IMR-90 (cell line): ENCODE results near the gene CD6. TPM values are rescaled to one million over a fixed set of nuclear protein-coding genes. Genes with fewer than 3 reads are reported as not detected.

ENCODE experiments used
- ATAC-seq: fragments of 200-7000 bp; cut with Tn5 transposase; 2 replicates; pipeline ENCODE4 v1.9.1; 2020; ENCODE audit warnings: low read depth, mild to moderate bottlenecking, moderate library complexity
- BruUV-seq: library from RNA; stranded (reverse); fragments of 400-500 nt; replicated peaks from 2 replicates; lab custom pipeline; 2021; lab: Mats Ljungman, UMichigan
- CTCF ChIA-PET: fragments of 300-600 bp; formaldehyde crosslinking; extraction: SDS; loops from one replicate; lab custom pipeline; 2021; ENCODE audit warnings: antibody characterized with exemption; lab: Yijun Ruan, JAX
- POLR2A ChIA-PET: fragments of 300-600 bp; sonication (Branson Sonifier 250); formaldehyde crosslinking; loops from one replicate; lab custom pipeline; 2022; ENCODE audit warnings: antibody characterized with exemption; ENCODE audit not compliant: unreplicated experiment; lab: Charles Lee
- DNase-seq: peaks from one replicate; pipeline ENCODE4 v3.0.0; 2013
- H2AFZ ChIP-seq: replicated peaks from 2 replicates; pipeline ENCODE3; 2013; ENCODE audit warnings: low read length, mild to moderate bottlenecking; ENCODE audit not compliant: poor library complexity
- H2AK5ac ChIP-seq: 2 replicates; pipeline ENCODE4 v1.6.1; 2013; ENCODE audit warnings: low read depth, low read length, inconsistent platforms
- H2AK9ac ChIP-seq: replicated peaks from 2 replicates; pipeline ENCODE3; 2013; ENCODE audit warnings: mild to moderate bottlenecking, low read depth, low read length, moderate library complexity; ENCODE audit not compliant: poor library complexity
- H2BK120ac ChIP-seq: 2 replicates; pipeline ENCODE4 v1.6.1; 2013; ENCODE audit warnings: low read depth, low read length, inconsistent platforms
- H2BK15ac ChIP-seq: 3 replicates; pipeline ENCODE4 v1.6.1; 2013; ENCODE audit warnings: low read depth, low read length, inconsistent platforms
- H2BK20ac ChIP-seq: 2 replicates; pipeline ENCODE4 v1.6.1; 2013; ENCODE audit warnings: low read depth, mild to moderate bottlenecking, inconsistent platforms, low read length, moderate library complexity
- H2BK5ac ChIP-seq: 2 replicates; pipeline ENCODE4 v1.6.1; 2013; ENCODE audit warnings: mild to moderate bottlenecking, low read depth, low read length, inconsistent platforms; ENCODE audit not compliant: poor library complexity, severe bottlenecking
- H3K14ac ChIP-seq: replicated peaks from 2 replicates; pipeline ENCODE4 v1.6.1; 2013; ENCODE audit warnings: low read depth, low read length, inconsistent platforms
- H3K18ac ChIP-seq: 2 replicates; pipeline ENCODE4 v1.6.1; 2013; ENCODE audit warnings: low read depth, low read length, control low read depth
- H3K23ac ChIP-seq: 2 replicates; pipeline ENCODE4 v1.6.1; 2013; ENCODE audit warnings: low read depth, low read length, inconsistent platforms
- H3K27ac ChIP-seq: 2 replicates; pipeline ENCODE4 v1.5.1; 2013; ENCODE audit warnings: mild to moderate bottlenecking, control low read depth, low read length; ENCODE audit not compliant: insufficient read depth
- H3K27me3 ChIP-seq: 2 replicates; pipeline ENCODE4 v1.6.1; 2013; ENCODE audit warnings: low read length; ENCODE audit not compliant: control insufficient read depth, insufficient read depth
- H3K36me3 ChIP-seq: 2 replicates; pipeline ENCODE4 v1.6.1; 2013; ENCODE audit warnings: low read length, mixed read lengths; ENCODE audit not compliant: control insufficient read depth, insufficient read depth
- H3K4ac ChIP-seq: 2 replicates; pipeline ENCODE4 v1.6.1; 2013; ENCODE audit warnings: low read depth, low read length, inconsistent platforms
- H3K4me1 ChIP-seq: 2 replicates; pipeline ENCODE4 v1.6.1; 2013; ENCODE audit warnings: low read length, mixed read lengths; ENCODE audit not compliant: control insufficient read depth, insufficient read depth
- H3K4me2 ChIP-seq: 2 replicates; pipeline ENCODE4 v1.6.1; 2013; ENCODE audit warnings: low read depth, mild to moderate bottlenecking, control low read depth, low read length, moderate library complexity
- H3K4me3 ChIP-seq: 2 replicates; pipeline ENCODE4 v1.5.1; 2013; ENCODE audit warnings: low read depth, mild to moderate bottlenecking, control low read depth, low read length, moderate library complexity; ENCODE audit not compliant: insufficient read depth
- H3K56ac ChIP-seq: 2 replicates; pipeline ENCODE4 v1.6.1; 2013; ENCODE audit warnings: low read length, inconsistent platforms; ENCODE audit not compliant: insufficient read depth; ENCODE audit errors: extremely low read depth
- H3K79me1 ChIP-seq, 2 experiments: 2 replicates each; pipeline ENCODE4 v1.6.1; 2013; ENCODE audit warnings: low read length in 2 of 2, inconsistent platforms in 1 of 2, low read depth in 1 of 2
- H3K9ac ChIP-seq: 2 replicates; pipeline ENCODE4 v1.6.1; 2013; ENCODE audit warnings: low read depth, low read length, control low read depth
- H3K9me1 ChIP-seq: 2 replicates; pipeline ENCODE4 v1.6.1; 2013; ENCODE audit warnings: low read length, inconsistent platforms; ENCODE audit not compliant: insufficient read depth
- H3K9me3 ChIP-seq: 2 replicates; pipeline ENCODE4 v1.6.1; 2013; ENCODE audit warnings: low read length; ENCODE audit not compliant: control insufficient read depth, insufficient read depth
- H4K20me1 ChIP-seq: 2 replicates; pipeline ENCODE4 v1.6.1; 2013; ENCODE audit warnings: low read length, inconsistent platforms; ENCODE audit not compliant: insufficient read depth
- H4K5ac ChIP-seq: 2 replicates; pipeline ENCODE4 v1.6.1; 2013; ENCODE audit warnings: mild to moderate bottlenecking, low read depth, low read length, control low read depth
- H4K8ac ChIP-seq, 2 experiments: 2 replicates each; pipeline ENCODE4 v1.6.1; 2013; ENCODE audit warnings: low read depth in 2 of 2, low read length in 2 of 2, control low read depth in 1 of 2, inconsistent platforms in 1 of 2
- H4K91ac ChIP-seq: 2 replicates; pipeline ENCODE4 v1.6.1; 2013; ENCODE audit warnings: low read depth, low read length, inconsistent platforms; ENCODE audit not compliant: insufficient read depth
- MAZ ChIP-seq: IDR thresholded peaks from 2 replicates; pipeline ENCODE4 v1.6.1; 2012; ENCODE audit warnings: low read depth, mild to moderate bottlenecking, low read length, improper control_type of control experiment, moderate library complexity, borderline replicate concordance
- WGBS, 2 experiments: methylation state at CpG; one replicate each; pipeline versions ENCODE4 v1.1.5 to v1.1.7; 2013; ENCODE audit warnings: missing lambda C conversion rate in 2 of 2; ENCODE audit not compliant: insufficient read length in 1 of 2; ENCODE audit errors: extremely low coverage in 2 of 2; 5-methylcytosine and 5-hydroxymethylcytosine counted together
- dilution Hi-C: fragments of 300-500 bp; cut with HindIII; formaldehyde crosslinking; loops from one replicate; pipeline ENCODE4 v1.14.3; 2018; ENCODE audit warnings: low sequenced_read_pairs; ENCODE audit not compliant: unreplicated experiment
- in situ Hi-C: fragments of 300-500 bp; cut with MboI; formaldehyde crosslinking; loops from 3 replicates; pipeline ENCODE4 v1.14.3; 2019; ENCODE audit warnings: low sequenced_read_pairs, inconsistent platforms, mixed read lengths
- intact Hi-C: fragments of 100-400 bp; cut with micrococcal nuclease; formaldehyde crosslinking; loops from 2 replicates; pipeline ENCODE4 v1.10.0; 2022
- polyA plus RNA-seq, 3 experiments: library from polyadenylated mRNA; depleted of rRNA; stranded (reverse); fragments of >200 nt; gene quantifications; 2 replicates each; pipeline ENCODE4 v1.2.3, GENCODE V29; 2012; ENCODE audit warnings: low replicate concordance in 1 of 3
- total RNA-seq: library from RNA; depleted of rRNA; stranded (reverse); fragments of >200 nt; gene quantifications from 2 replicates; pipeline ENCODE4 v1.2.3, GENCODE V29; 2012

Gene CD6
- total and polyA plus RNA-seq, 2 of the 4 experiments (the other 2 are of a cell fraction), result not detected

DNA sequence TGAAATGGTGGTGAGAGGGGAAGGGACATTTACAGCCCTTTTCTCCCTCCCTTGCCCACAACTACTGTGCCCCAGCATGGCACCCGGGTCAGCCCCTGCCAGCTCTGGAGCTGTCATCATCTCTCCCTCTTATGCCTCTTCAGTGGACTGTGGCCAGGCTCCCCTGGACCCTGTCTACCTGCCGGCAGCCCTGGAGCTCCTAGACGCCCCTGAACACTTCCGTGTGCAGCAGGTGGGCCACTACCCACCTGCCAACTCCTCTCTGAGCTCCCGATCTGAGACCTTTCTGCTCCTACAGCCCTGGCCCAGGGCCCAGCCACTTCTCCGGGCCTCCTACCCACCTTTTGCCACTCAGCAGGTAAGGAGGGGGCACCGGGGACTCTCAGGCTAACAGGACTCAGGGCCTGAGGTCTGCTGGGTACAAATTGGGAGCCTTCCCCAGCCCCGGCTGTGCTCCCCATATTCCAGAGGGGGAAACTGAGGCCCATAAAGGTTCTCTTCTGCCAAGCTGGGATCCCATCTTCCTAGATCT is 44.4 kb upstream of the CD6 start:
- dilution Hi-C loops, result no loop called here
- in situ Hi-C loops, result no loop called here
- intact Hi-C loops, result no loop called here

More for the DNA sequence above, 44.4 kb upstream of the CD6 start:
- Histone ChIP-seq H4K91ac (no peak overlapping the region), H3K4me3 (no peak overlapping the region), H2BK120ac (no peak overlapping the region), H3K56ac (no peak overlapping the region), H3K4me1 (peaks cover 14% of the 10 kb centered on the region), H3K27ac (no peak overlapping the region), H3K9me3 (no peaks in the 10 kb centered on the region), H2AK5ac (no peak overlapping the region), H3K14ac (no peak overlapping the region), H2BK15ac (no peak overlapping the region), H4K5ac (no peak overlapping the region), H3K23ac (no peak overlapping the region), H2BK5ac (no peak overlapping the region), H3K27me3 (no peaks in the 10 kb centered on the region), H3K9me1 (peaks cover 7% of the 10 kb centered on the region; the same call in 1 of the 2 replicates), H2AFZ (no peak overlapping the region), H3K9ac (no peak overlapping the region), H3K4ac (no peak overlapping the region), H4K20me1 (peaks cover 12% of the 10 kb centered on the region), H3K18ac (no peak overlapping the region), H3K4me2 (no peak overlapping the region), H4K8ac (no peak overlapping the region), H2AK9ac (no peak overlapping the region), H2BK20ac (no peak overlapping the region), H3K79me1 (peaks cover 5 to 28% of the 10 kb centered on the region in 2 experiments; a peak in 3 of 4 replicates), H3K36me3 (peaks cover 36% of the 10 kb centered on the region)
- ATAC-seq (no peak), DNase-seq (no peak)
- BruUV-seq, result no TSS peak
- POLR2A ChIA-PET, result no interaction called here
- CTCF ChIA-PET, result no interaction called here
- no peak for TF ChIP-seq MAZ
- 80% methylated on average over 1 of the region's 8 CpGs; no CpG with 5 or more reads in 1 of the 2 experiments for WGBS, 2 experiments
